H1 (cell line): ENCODE results near the gene MCF2L2. TPM values are rescaled to one million over a fixed set of nuclear protein-coding genes. Genes with fewer than 3 reads are reported as not detected.

Experiments
- CTCF ChIP-seq, 3 experiments: IDR thresholded peaks; 1 replicate in 2 of 3; 2 replicates in 1 of 3; pipeline versions ENCODE4 v1.5.1 to v1.6.1; 2011; ENCODE audit warnings: low read length in 3 of 3, mild to moderate bottlenecking in 3 of 3, inconsistent platforms in 2 of 3, low read depth in 1 of 3, moderate library complexity in 1 of 3; ENCODE audit not compliant: insufficient read depth in 1 of 3; ENCODE audit errors: control extremely low read depth in 1 of 3
- JUN ChIP-seq: IDR thresholded peaks from 2 replicates; pipeline ENCODE4 v1.6.1; 2011; ENCODE audit warnings: low read depth, mild to moderate bottlenecking, improper control_type of control experiment, low read length
- POLR2A ChIP-seq, 2 experiments: IDR thresholded peaks; 1 replicate in 1 of 2; 2 replicates in 1 of 2; pipeline ENCODE4 v1.6.1; 2011; ENCODE audit warnings: low read depth in 2 of 2, low read length in 2 of 2, mild to moderate bottlenecking in 2 of 2; ENCODE audit errors: control extremely low read depth in 1 of 2
- SIN3A ChIP-seq, 2 experiments: IDR thresholded peaks in 1 of 2; conservative IDR thresholded peaks in 1 of 2; 2 replicates each; pipeline ENCODE4 v1.6.1; 2011 to 2012; ENCODE audit warnings: low read length in 2 of 2, improper control_type of control experiment in 1 of 2, low read depth in 1 of 2, mild to moderate bottlenecking in 1 of 2
- polyA plus RNA-seq, 7 experiments: library from polyadenylated mRNA; depleted of rRNA in 3 of 7; stranded (reverse) in 5 of 7; unstranded in 2 of 7; fragments of >200 nt in 5 of 7; fragments of 200-250 nt in 2 of 7; gene quantifications; 1 replicate in 5 of 7; 2 replicates in 1 of 7; 4 replicates in 1 of 7; pipeline versions ENCODE4 v1.2.1 to v1.2.3, GENCODE V29; 2011 to 2013; ENCODE audit warnings: missing spikeins in 2 of 7, mixed read lengths in 2 of 7
- total RNA-seq: library from RNA; stranded (reverse); fragmentation: NEBNext Ultra II Directional; extraction: Animal tissue kit (Norgen Biotek cat#: 25700); gene quantifications from 2 replicates; pipeline ENCODE4 v1.2.1, GENCODE V29; 2021

The MCF2L2 gene
- total and polyA plus RNA-seq, 2 of the 8 experiments (the other 6 are each of a cell fraction or from before 2014, with no cell fraction given): 4.1 to 13.7 TPM

DNA sequence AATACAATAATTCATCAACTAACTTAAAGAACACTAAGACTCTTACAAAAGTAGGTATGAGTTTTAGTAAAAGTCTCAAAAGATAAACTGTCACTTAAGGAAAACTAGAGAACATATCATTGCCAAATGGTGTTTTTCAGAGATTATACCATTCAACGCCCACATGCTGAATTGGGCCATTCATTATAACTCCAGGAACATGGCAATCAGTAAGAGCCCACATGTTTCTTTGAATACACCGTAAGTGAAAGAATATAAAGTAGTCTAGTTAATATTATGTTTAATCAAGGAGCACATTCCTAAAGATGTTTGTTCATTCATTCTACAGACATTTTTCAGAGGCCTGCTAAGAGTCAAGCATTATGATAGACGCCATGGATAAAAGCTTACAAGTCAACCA, 152.5 kb downstream of the MCF2L2 start (continued):
- TF ChIP-seq SIN3A (conservative IDR thresholded peaks at IDR 0.05 in 1 of 2, IDR thresholded peaks at IDR 0.05 in 1 of 2; ENCODE audit: low read depth in 1 of 2, low read length in 2 of 2) (no peak), JUN (no peak), CTCF (IDR thresholded peaks at IDR 0.05; ENCODE audit: control extremely low read depth in 1 of 3, insufficient read depth in 1 of 3, low read depth in 1 of 3, low read length in 3 of 3) (no peak), POLR2A (IDR thresholded peaks at IDR 0.05; ENCODE audit: control extremely low read depth in 1 of 2, low read depth in 2 of 2, low read length in 2 of 2) (no peak)
